Gastrocnemius medialis (tissue), 4 donors: ENCODE results near the gene ATP6V0A1. TPM values are rescaled to one million over a fixed set of nuclear protein-coding genes. Genes with fewer than 3 reads are reported as not detected.

Experiments used
- ATAC-seq, 2 donors: fragments of 150-250 bp; one replicate each; pipeline ENCODE4 v1.9.1; 2016
- DNase-seq, 2 donors: peaks; one replicate each; pipeline ENCODE4 v3.0.0-alpha.2; 2019
- H3K27ac ChIP-seq, 4 donors: fragments of 200-600 bp; sonication (generic); 1 replicate in 1 of 4; 2 replicates in 3 of 4; pipeline ENCODE4 v1.5.1; 2016 to 2018; ENCODE audit warnings: mild to moderate bottlenecking in 2 of 4, moderate library complexity in 1 of 4
- H3K27me3 ChIP-seq, 3 donors: fragments of 200-600 bp; sonication (generic) in 2 of 3; 1 replicate in 1 of 3; 2 replicates in 2 of 3; pipeline versions ENCODE4 v1.5.1 to v1.6.0; 2016 to 2019; ENCODE audit warnings: mild to moderate bottlenecking in 1 of 3, moderate library complexity in 1 of 3
- H3K36me3 ChIP-seq, 2 donors: fragments of 200-600 bp; sonication (generic) in 1 of 2; one replicate each; pipeline ENCODE4 v1.5.1; 2017 to 2018
- H3K4me1 ChIP-seq, 2 donors: fragments of 200-600 bp; sonication (generic) in 1 of 2; one replicate each; pipeline ENCODE4 v1.5.1; 2016 to 2017; ENCODE audit warnings: mild to moderate bottlenecking in 2 of 2
- H3K4me3 ChIP-seq, 4 donors: fragments of 200-600 bp; sonication (generic) in 3 of 4; 1 replicate in 1 of 4; 2 replicates in 3 of 4; pipeline ENCODE4 v1.5.1; 2016 to 2019; ENCODE audit warnings: mild to moderate bottlenecking in 2 of 4
- H3K9me3 ChIP-seq, 3 donors: fragments of 200-600 bp; sonication (generic) in 2 of 3; 1 replicate in 1 of 3; 2 replicates in 2 of 3; pipeline ENCODE4 v1.5.1; 2016 to 2019
- CTCF ChIP-seq, 5 experiments: fragments of 450-650 bp in 3 of 5; fragments of 200-600 bp in 2 of 5; sonication (generic) in 2 of 5; IDR thresholded peaks in 4 of 5; conservative IDR thresholded peaks in 1 of 5; 1 replicate in 4 of 5; 2 replicates in 1 of 5; pipeline ENCODE4 v1.5.1; 2016 to 2019; ENCODE audit warnings: antibody characterized with exemption in 5 of 5, mild to moderate bottlenecking in 3 of 5, moderate library complexity in 3 of 5
- POLR2A ChIP-seq, 2 donors: fragments of 450-650 bp; IDR thresholded peaks; one replicate each; pipeline ENCODE4 v1.6.1; 2017; ENCODE audit warnings: antibody characterized with exemption in 2 of 2, mild to moderate bottlenecking in 2 of 2, moderate library complexity in 2 of 2
- in situ Hi-C, 4 donors: fragments of 200-750 bp; cut with MboI; loops; one replicate each; pipeline versions ENCODE4 v1.15.0 to v1.8.0; 2017; ENCODE audit warnings: low sequenced_read_pairs in 4 of 4
- intact Hi-C: fragments of 100-400 bp; cut with DNase I; formaldehyde crosslinking; loops from one replicate; pipeline ENCODE4 v1.15.1; 2023; ENCODE audit warnings: low total_unique reads
- total RNA-seq, 4 donors: library from RNA; depleted of rRNA; stranded (reverse); fragments of >200 nt; gene quantifications; one replicate each; pipeline versions ENCODE4 v1.1.0 to v1.2.3, GENCODE V29; 2016

ATP6V0A1 gene
- total RNA-seq, 4 donors from 2014 or later, result 65.3 to 138 (median 95.3) TPM

- no peaks in the 10 kb centered on the region for H3K27me3 ChIP-seq
- TF ChIP-seq CTCF (IDR thresholded peaks at IDR 0.05 in 4 of 5, conservative IDR thresholded peaks at IDR 0.05 in 1 of 5) (no peak), POLR2A (IDR thresholded peaks at IDR 0.05) (no peak)
- intact Hi-C loops (no loop called here), in situ Hi-C loops (no loop called here)
- peak overlapping the region; percentile 18 to 45 (median 44) for H3K27ac ChIP-seq
- peaks cover 9 to 14% of the 10 kb centered on the region in 2 donors for H3K4me1 ChIP-seq
- ATAC-seq (no peak), DNase-seq (no peak)
- H3K36me3 ChIP-seq, result no peaks in the 10 kb centered on the region
- no peaks in the 10 kb centered on the region for H3K9me3 ChIP-seq
- H3K4me3 ChIP-seq, result no peak overlapping the region
These were observed 26.9 kb upstream of the ATP6V0A1 start for GRCh38 chr17:42431758-42432161.

- Histone ChIP-seq H3K9me3 (no peaks in the 10 kb centered on the region), H3K4me1 (peaks cover 4 to 8% of the 10 kb centered on the region in 2 donors), H3K4me3 (no peak overlapping the region), H3K27ac (peak overlapping the region; percentile 70 to 77 (median 72)), H3K36me3 (no peaks in the 10 kb centered on the region), H3K27me3 (no peaks in the 10 kb centered on the region)
- in situ Hi-C loops (no loop called here), intact Hi-C loops (no loop called here)
- peak; percentile 88 to 93 for ATAC-seq
- peak in 1 of 2 donors; percentile 62 for DNase-seq
- TF ChIP-seq CTCF (IDR thresholded peaks at IDR 0.05 in 4 of 5, conservative IDR thresholded peaks at IDR 0.05 in 1 of 5) (no peak), POLR2A (IDR thresholded peaks at IDR 0.05) (peak in 1 of 2 donors; percentile 5)
These were observed 22.3 kb upstream of the ATP6V0A1 start for GRCh38 chr17:42436391-42436790.

GRCh38 chr17:42438600-42439567 is 19.8 kb upstream of the ATP6V0A1 start:
- no peaks in the 10 kb centered on the region for H3K36me3 ChIP-seq
- no peak overlapping the region for H3K27ac ChIP-seq
- H3K9me3 ChIP-seq, result no peaks in the 10 kb centered on the region
- no peak for ATAC-seq
- peak in 2 of 5 experiments; percentile 8 to 37 for TF ChIP-seq CTCF (IDR thresholded peaks at IDR 0.05 in 4 of 5, conservative IDR thresholded peaks at IDR 0.05 in 1 of 5)
- TF ChIP-seq POLR2A (IDR thresholded peaks at IDR 0.05), result no peak
- H3K4me1 ChIP-seq, result no peaks in the 10 kb centered on the region
- H3K27me3 ChIP-seq, result no peaks in the 10 kb centered on the region
- in situ Hi-C loops (no loop called here), intact Hi-C loops (no loop called here)
- DNase-seq, result no peak
- no peak overlapping the region for H3K4me3 ChIP-seq

GRCh38 chr17:42441371-42442195 is 17.1 kb upstream of the ATP6V0A1 start:
- in situ Hi-C loops (no loop called here), intact Hi-C loops (no loop called here)
- Histone ChIP-seq H3K4me1 (no peaks in the 10 kb centered on the region), H3K4me3 (no peak overlapping the region), H3K27me3 (no peaks in the 10 kb centered on the region), H3K9me3 (no peaks in the 10 kb centered on the region), H3K27ac (no peak overlapping the region), H3K36me3 (no peaks in the 10 kb centered on the region)
- no peak for ATAC-seq
- TF ChIP-seq CTCF (IDR thresholded peaks at IDR 0.05 in 4 of 5, conservative IDR thresholded peaks at IDR 0.05 in 1 of 5) (no peak), POLR2A (IDR thresholded peaks at IDR 0.05) (no peak)
- DNase-seq, result no peak
